ENCODE data around the gene NFE2L2.
"Not testable (repeated sequence)": the region's sequence is repeated elsewhere in the genome, so short reads cannot be mapped to it uniquely, and the experiment has no call there.

Gene NFE2L2

GRCh38 chr2:177255227-177255601 lies 9.3 kb downstream of the NFE2L2 start:
- FAIRE-seq, result no peak

- no peak for FAIRE-seq
Observed at GRCh38 chr2:177254433-177255226, 9.9 kb downstream of the NFE2L2 start.

GRCh38 chr2:177253704-177254103 lies 10.8 kb downstream of the NFE2L2 start:
- FAIRE-seq, result no peak

- no peak for FAIRE-seq
Observed at GRCh38 chr2:177252808-177253531, 11.6 kb downstream of the NFE2L2 start.

GRCh38 chr2:177251165-177251542 lies 13.4 kb downstream of the NFE2L2 start:
- FAIRE-seq, result no peak

GRCh38 chr2:177250461-177250860 lies 14.1 kb downstream of the NFE2L2 start:
- no peak for FAIRE-seq

- no peak for FAIRE-seq
Observed at GRCh38 chr2:177249038-177249437, 15.5 kb downstream of the NFE2L2 start.

- FAIRE-seq, result no peak
Observed at GRCh38 chr2:177247693-177248262, 16.7 kb downstream of the NFE2L2 start.

- not testable (repeated sequence) for FAIRE-seq
Observed at GRCh38 chr2:177246523-177247030, 17.9 kb downstream of the NFE2L2 start.

- FAIRE-seq, result no peak
Observed at GRCh38 chr2:177246000-177246399, 18.5 kb downstream of the NFE2L2 start.

- no peak for FAIRE-seq
Observed at GRCh38 chr2:177245010-177245422, 19.5 kb downstream of the NFE2L2 start.

GRCh38 chr2:177244244-177244771 lies 20.2 kb downstream of the NFE2L2 start:
- FAIRE-seq, result no peak

- no peak for FAIRE-seq
Observed at GRCh38 chr2:177243476-177243875, 21.1 kb downstream of the NFE2L2 start.

- no peak for FAIRE-seq
Observed at GRCh38 chr2:177243073-177243472, 21.5 kb downstream of the NFE2L2 start.

- no peak for FAIRE-seq
Observed at GRCh38 chr2:177242121-177242987, 22.2 kb downstream of the NFE2L2 start.

- FAIRE-seq, result no peak
Observed at GRCh38 chr2:177241711-177242120, 22.8 kb downstream of the NFE2L2 start.

- FAIRE-seq, result no peak
Observed at GRCh38 chr2:177239932-177240630, 24.4 kb downstream of the NFE2L2 start.

GRCh38 chr2:177239053-177239452 lies 25.5 kb downstream of the NFE2L2 start:
- FAIRE-seq, result no peak

- FAIRE-seq, result no peak
Observed at GRCh38 chr2:177237932-177238331, 26.6 kb downstream of the NFE2L2 start.

- no peak for FAIRE-seq
Observed at GRCh38 chr2:177235855-177236437, 28.6 kb downstream of the NFE2L2 start.

- no peak for FAIRE-seq
Observed at GRCh38 chr2:177234267-177234666, 30.3 kb downstream of the NFE2L2 start.

All from TTC549 (cell line).